HCT116 (cell line): ENCODE results near the gene FGGY. TPM values are rescaled to one million over a fixed set of nuclear protein-coding genes. Genes with fewer than 3 reads are reported as not detected.

ENCODE experiments used
- ATAC-seq: fragments of 200-7000 bp; cut with Tn5 transposase; 2 replicates; pipeline ENCODE4 v1.9.1; 2020; ENCODE audit warnings: mild to moderate bottlenecking, moderate library complexity
- BruUV-seq: library from RNA; stranded (reverse); fragments of 400-500 nt; replicated peaks from 2 replicates; lab custom pipeline; 2021; lab: Mats Ljungman, UMichigan
- CTCF ChIA-PET: fragments of 300-600 bp; sonication (Branson Sonifier 250); formaldehyde crosslinking; loops from one replicate; lab custom pipeline; 2021; ENCODE audit warnings: antibody characterized with exemption; lab: Charles Lee
- POLR2A ChIA-PET: fragments of 300-600, 350-600 bp; sonication (Branson Sonifier 250); formaldehyde crosslinking; loops from one replicate; lab custom pipeline; 2021; ENCODE audit warnings: antibody characterized with exemption; lab: Charles Lee
- RAD21 ChIA-PET, 2 experiments: fragments of 300-600 bp; sonication (Branson Sonifier 250); formaldehyde crosslinking; loops; one replicate each; lab custom pipeline; 2023; ENCODE audit warnings: low total read pairs in 2 of 2; ENCODE audit not compliant: uncharacterized antibody in 2 of 2, unreplicated experiment in 2 of 2, low non-redundant PET in 1 of 2; lab: Charles Lee
- DNase-seq: peaks from one replicate; pipeline ENCODE4 v3.0.0-alpha.2; 2010; ENCODE audit warnings: low read depth, low spot score
- H2AFZ ChIP-seq: fragments of 200-600 bp; shearing (Covaris generic), sonication (generic); 2 replicates; pipeline ENCODE4 v1.6.1; 2017; ENCODE audit warnings: low read depth, mixed run types, mixed read lengths, antibody characterized with exemption, low read length; ENCODE audit not compliant: poor library complexity, severe bottlenecking
- H3K27ac ChIP-seq: 2 replicates; pipeline ENCODE4 v1.5.1; 2012; ENCODE audit warnings: low read depth, low read length
- H3K27me3 ChIP-seq: fragments of 200-600 bp; sonication (generic); 2 replicates; pipeline ENCODE4 v1.6.1; 2016; ENCODE audit warnings: mixed run types, low read length, mixed read lengths; ENCODE audit not compliant: insufficient read depth
- H3K36me3 ChIP-seq, 2 experiments: fragments of 200-500 bp in 1 of 2; fragments of 200-600 bp in 1 of 2; sonication (Bioruptor generic) in 1 of 2; sonication (generic) in 1 of 2; 2 replicates each; pipeline versions ENCODE4 v1.5.1 to v1.6.1; 2014 to 2016; ENCODE audit warnings: low read length in 2 of 2, inconsistent platforms in 1 of 2, mixed read lengths in 1 of 2, mixed run types in 1 of 2; ENCODE audit not compliant: insufficient read depth in 2 of 2, control insufficient read depth in 1 of 2
- H3K4me1 ChIP-seq, 2 experiments: fragments of 200-600 bp in 1 of 2; sonication (generic) in 1 of 2; 2 replicates each; pipeline versions ENCODE4 v1.5.1 to v1.6.1; 2012 to 2017; ENCODE audit warnings: low read length in 2 of 2, inconsistent platforms in 1 of 2, mild to moderate bottlenecking in 1 of 2, mixed read lengths in 1 of 2, mixed run types in 1 of 2, moderate library complexity in 1 of 2; ENCODE audit not compliant: insufficient read depth in 2 of 2, control insufficient read depth in 1 of 2
- H3K4me2 ChIP-seq: fragments of 200-600 bp; sonication (generic); 2 replicates; pipeline ENCODE4 v1.6.1; 2017; ENCODE audit warnings: mixed run types, low read length, mixed read lengths
- H3K4me3 ChIP-seq, 2 experiments: fragments of 200-600 bp in 1 of 2; sonication (generic) in 1 of 2; replicated peaks in 1 of 2; 2 replicates each; pipeline ENCODE4 v1.5.1; 2011 to 2016; ENCODE audit warnings: low read length in 2 of 2, control low read depth in 1 of 2, low read depth in 1 of 2, mild to moderate bottlenecking in 1 of 2, mixed read lengths in 1 of 2, mixed run types in 1 of 2
- H3K79me2 ChIP-seq: fragments of 200-600 bp; sonication (generic); 2 replicates; pipeline ENCODE4 v1.6.1; 2017; ENCODE audit warnings: mild to moderate bottlenecking, mixed run types, low read length, moderate library complexity, mixed read lengths; ENCODE audit not compliant: insufficient read depth
- H3K9ac ChIP-seq: fragments of 200-600 bp; sonication (generic); 2 replicates; pipeline ENCODE4 v1.6.1; 2016; ENCODE audit warnings: low read length, mixed read lengths
- H3K9me2 ChIP-seq: fragments of 200-600 bp; sonication (generic), shearing (Covaris generic); 2 replicates; pipeline ENCODE4 v1.6.1; 2017; ENCODE audit warnings: mixed run types, mild to moderate bottlenecking, moderate library complexity; ENCODE audit not compliant: insufficient read depth
- H3K9me3 ChIP-seq, 2 experiments: fragments of 200-500 bp in 1 of 2; fragments of 200-600 bp in 1 of 2; sonication (Bioruptor generic) in 1 of 2; sonication (generic) in 1 of 2; 2 replicates each; pipeline ENCODE4 v1.6.1; 2014 to 2017; ENCODE audit warnings: low read length in 2 of 2, mixed read lengths in 2 of 2, inconsistent platforms in 1 of 2, low read depth in 1 of 2, mild to moderate bottlenecking in 1 of 2, mixed run types in 1 of 2, moderate library complexity in 1 of 2; ENCODE audit not compliant: control insufficient read depth in 1 of 2, insufficient read depth in 1 of 2
- H4K20me1 ChIP-seq: fragments of 200-600 bp; sonication (generic), shearing (Covaris generic); 2 replicates; pipeline ENCODE4 v1.6.1; 2017; ENCODE audit warnings: mixed run types, mild to moderate bottlenecking, moderate library complexity; ENCODE audit not compliant: insufficient read depth
- EGR1 ChIP-seq: IDR thresholded peaks from 2 replicates; pipeline ENCODE4 v1.6.1; 2012; ENCODE audit warnings: low read depth
- EZH2phosphoT487 ChIP-seq: fragments of 200-600 bp; IDR thresholded peaks from 2 replicates; pipeline ENCODE4 v1.6.1; 2018; ENCODE audit warnings: antibody characterized with exemption, borderline replicate concordance
- FOSL1 ChIP-seq: IDR thresholded peaks from 2 replicates; pipeline ENCODE4 v1.6.1; 2012; ENCODE audit warnings: low read depth
- POLR2A ChIP-seq: IDR thresholded peaks from 2 replicates; pipeline ENCODE4 v1.7.0; 2011; ENCODE audit warnings: borderline replicate concordance; ENCODE audit not compliant: insufficient read depth, insufficient read length; ENCODE audit errors: extremely low read depth
- RAD21 ChIP-seq: IDR thresholded peaks from 2 replicates; pipeline ENCODE4 v1.6.1; 2012; ENCODE audit warnings: low read depth, mild to moderate bottlenecking
- SIN3A ChIP-seq: IDR thresholded peaks from 2 replicates; pipeline ENCODE4 v1.6.1; 2012; ENCODE audit warnings: low read depth
- SRF ChIP-seq: IDR thresholded peaks from 2 replicates; pipeline ENCODE4 v1.6.1; 2012; ENCODE audit warnings: low read depth
- TCF7L2 ChIP-seq: IDR thresholded peaks from 2 replicates; pipeline ENCODE4 v1.7.0; 2011; ENCODE audit warnings: borderline replicate concordance, inconsistent platforms; ENCODE audit not compliant: insufficient read depth, insufficient read length; ENCODE audit errors: extremely low read depth
- YY1 ChIP-seq: IDR thresholded peaks from 2 replicates; pipeline ENCODE4 v1.6.1; 2011; ENCODE audit warnings: low read length, low read depth, moderate library complexity, mild to moderate bottlenecking; ENCODE audit not compliant: insufficient replicate concordance; ENCODE audit errors: extremely low read depth
- intact Hi-C: fragments of 100-400 bp; cut with micrococcal nuclease; formaldehyde crosslinking; loops from 2 replicates; pipeline ENCODE4 v1.10.0; 2022
- total RNA-seq: library from RNA; stranded (reverse); gene quantifications from one replicate; pipeline ENCODE4 v1.2.1, GENCODE V29; 2021; ENCODE audit not compliant: unreplicated experiment
- TF ChIP-seq, protein P1 (sequence below): IDR thresholded peaks from 2 replicates; pipeline ENCODE4 v1.6.1; 2012; ENCODE audit warnings: low read depth
- TF ChIP-seq, protein P2 (sequence below): IDR thresholded peaks from 2 replicates; pipeline ENCODE4 v1.6.1; 2011; ENCODE audit warnings: mild to moderate bottlenecking, low read length, moderate library complexity; ENCODE audit not compliant: insufficient replicate concordance; ENCODE audit errors: extremely low read depth
- TF ChIP-seq, protein P3 (sequence below): IDR thresholded peaks from 2 replicates; pipeline ENCODE4 v1.6.1; 2012

The FGGY gene
- total RNA-seq, 1 experiment from 2014 or later = 10.6 TPM

DNA sequence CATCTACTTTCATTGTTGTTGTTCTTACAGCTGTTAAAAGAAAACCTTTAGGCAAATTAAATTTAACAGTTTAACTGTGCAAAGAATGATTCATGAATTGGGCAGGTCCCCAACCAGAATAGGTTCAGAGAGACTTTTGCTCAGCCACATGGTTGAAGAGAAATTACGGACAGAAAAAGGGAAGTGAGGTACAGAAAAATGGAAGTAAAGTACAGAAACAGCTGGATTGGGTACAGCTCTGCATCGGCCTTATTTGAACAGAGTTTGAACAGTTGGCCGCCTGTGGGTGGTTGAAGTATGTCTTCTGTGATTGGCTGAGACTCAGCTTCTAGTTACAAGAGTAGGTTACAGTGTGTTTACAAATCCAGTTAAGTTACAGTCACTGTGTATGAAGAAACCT, 210.1 kb downstream of the FGGY start:
- Histone ChIP-seq H3K4me2 (no peak overlapping the region), H3K36me3 (no peaks in the 10 kb centered on the region), H3K9me2 (no peaks in the 10 kb centered on the region), H3K9ac (no peak overlapping the region), H3K27me3 (no peaks in the 10 kb centered on the region), H3K4me1 (peaks cover 9 to 16% of the 10 kb centered on the region in 2 experiments; a peak in 3 of 4 replicates), H3K79me2 (no peaks in the 10 kb centered on the region), H3K9me3 (no peaks in the 10 kb centered on the region), H4K20me1 (no peaks in the 10 kb centered on the region), H3K27ac (no peak overlapping the region), H3K4me3 (no peak overlapping the region), H2AFZ (no peak overlapping the region)
- ATAC-seq = no peak
- no peak for DNase-seq
- ChIA-PET CTCF (no interaction called here), POLR2A (no interaction called here), RAD21 (no interaction called here)
- no TSS peak for BruUV-seq
- intact Hi-C loops = no loop called here
- no peak for TF ChIP-seq POLR2A
- TF ChIP-seq SRF = no peak
- TF ChIP-seq SIN3A = no peak
- TF ChIP-seq, protein P1, sequence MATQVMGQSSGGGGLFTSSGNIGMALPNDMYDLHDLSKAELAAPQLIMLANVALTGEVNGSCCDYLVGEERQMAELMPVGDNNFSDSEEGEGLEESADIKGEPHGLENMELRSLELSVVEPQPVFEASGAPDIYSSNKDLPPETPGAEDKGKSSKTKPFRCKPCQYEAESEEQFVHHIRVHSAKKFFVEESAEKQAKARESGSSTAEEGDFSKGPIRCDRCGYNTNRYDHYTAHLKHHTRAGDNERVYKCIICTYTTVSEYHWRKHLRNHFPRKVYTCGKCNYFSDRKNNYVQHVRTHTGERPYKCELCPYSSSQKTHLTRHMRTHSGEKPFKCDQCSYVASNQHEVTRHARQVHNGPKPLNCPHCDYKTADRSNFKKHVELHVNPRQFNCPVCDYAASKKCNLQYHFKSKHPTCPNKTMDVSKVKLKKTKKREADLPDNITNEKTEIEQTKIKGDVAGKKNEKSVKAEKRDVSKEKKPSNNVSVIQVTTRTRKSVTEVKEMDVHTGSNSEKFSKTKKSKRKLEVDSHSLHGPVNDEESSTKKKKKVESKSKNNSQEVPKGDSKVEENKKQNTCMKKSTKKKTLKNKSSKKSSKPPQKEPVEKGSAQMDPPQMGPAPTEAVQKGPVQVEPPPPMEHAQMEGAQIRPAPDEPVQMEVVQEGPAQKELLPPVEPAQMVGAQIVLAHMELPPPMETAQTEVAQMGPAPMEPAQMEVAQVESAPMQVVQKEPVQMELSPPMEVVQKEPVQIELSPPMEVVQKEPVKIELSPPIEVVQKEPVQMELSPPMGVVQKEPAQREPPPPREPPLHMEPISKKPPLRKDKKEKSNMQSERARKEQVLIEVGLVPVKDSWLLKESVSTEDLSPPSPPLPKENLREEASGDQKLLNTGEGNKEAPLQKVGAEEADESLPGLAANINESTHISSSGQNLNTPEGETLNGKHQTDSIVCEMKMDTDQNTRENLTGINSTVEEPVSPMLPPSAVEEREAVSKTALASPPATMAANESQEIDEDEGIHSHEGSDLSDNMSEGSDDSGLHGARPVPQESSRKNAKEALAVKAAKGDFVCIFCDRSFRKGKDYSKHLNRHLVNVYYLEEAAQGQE = no peak
- no peak for TF ChIP-seq RAD21
- no peak for TF ChIP-seq YY1
- TF ChIP-seq, protein P2, sequence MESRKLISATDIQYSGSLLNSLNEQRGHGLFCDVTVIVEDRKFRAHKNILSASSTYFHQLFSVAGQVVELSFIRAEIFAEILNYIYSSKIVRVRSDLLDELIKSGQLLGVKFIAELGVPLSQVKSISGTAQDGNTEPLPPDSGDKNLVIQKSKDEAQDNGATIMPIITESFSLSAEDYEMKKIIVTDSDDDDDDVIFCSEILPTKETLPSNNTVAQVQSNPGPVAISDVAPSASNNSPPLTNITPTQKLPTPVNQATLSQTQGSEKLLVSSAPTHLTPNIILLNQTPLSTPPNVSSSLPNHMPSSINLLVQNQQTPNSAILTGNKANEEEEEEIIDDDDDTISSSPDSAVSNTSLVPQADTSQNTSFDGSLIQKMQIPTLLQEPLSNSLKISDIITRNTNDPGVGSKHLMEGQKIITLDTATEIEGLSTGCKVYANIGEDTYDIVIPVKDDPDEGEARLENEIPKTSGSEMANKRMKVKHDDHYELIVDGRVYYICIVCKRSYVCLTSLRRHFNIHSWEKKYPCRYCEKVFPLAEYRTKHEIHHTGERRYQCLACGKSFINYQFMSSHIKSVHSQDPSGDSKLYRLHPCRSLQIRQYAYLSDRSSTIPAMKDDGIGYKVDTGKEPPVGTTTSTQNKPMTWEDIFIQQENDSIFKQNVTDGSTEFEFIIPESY = no peak
- no peak for TF ChIP-seq EZH2phosphoT487
- no peak for TF ChIP-seq TCF7L2
- TF ChIP-seq, protein P3, sequence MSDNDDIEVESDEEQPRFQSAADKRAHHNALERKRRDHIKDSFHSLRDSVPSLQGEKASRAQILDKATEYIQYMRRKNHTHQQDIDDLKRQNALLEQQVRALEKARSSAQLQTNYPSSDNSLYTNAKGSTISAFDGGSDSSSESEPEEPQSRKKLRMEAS = no peak
- TF ChIP-seq FOSL1 = no peak
- TF ChIP-seq EGR1 = no peak
- TF ChIP-seq, all 23 proteins: peak for 0
